Measurements from ENCODE around the gene CPLX1.

The CPLX1 gene

DNA sequence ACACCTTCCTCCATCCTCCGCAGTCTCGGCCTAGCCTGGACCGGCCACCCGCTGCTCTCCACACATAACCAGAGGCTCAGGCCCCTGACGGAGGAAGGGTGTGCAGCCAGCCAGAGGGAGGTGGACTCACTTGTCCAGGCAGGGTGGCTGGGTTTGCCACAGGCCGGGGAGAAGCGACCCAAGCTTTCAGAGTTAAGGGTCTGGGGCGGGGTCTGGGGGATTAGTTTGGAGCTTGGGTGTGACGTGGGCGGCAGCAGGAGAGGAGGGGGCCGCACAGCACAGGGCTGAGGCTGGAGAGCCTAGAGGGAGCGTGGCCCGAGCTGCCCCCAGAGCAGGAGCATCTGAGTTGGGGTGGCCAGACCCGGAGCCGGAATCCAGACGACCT, 22.4 kb upstream of the CPLX1 start:
- TF ChIP-seq TAF1 (IDR thresholded peaks at IDR 0.05; ENCODE audit: low read depth, low read length) (no peak), POLR2AphosphoS5 (IDR thresholded peaks at IDR 0.05; ENCODE audit: low read depth, low read length) (no peak), POLR2A (IDR thresholded peaks at IDR 0.05; ENCODE audit: low read depth, low read length) (no peak)
- FAIRE-seq (no peak), DNase-seq (ENCODE audit: insufficient read length, low spot score) (no peak)

DNA sequence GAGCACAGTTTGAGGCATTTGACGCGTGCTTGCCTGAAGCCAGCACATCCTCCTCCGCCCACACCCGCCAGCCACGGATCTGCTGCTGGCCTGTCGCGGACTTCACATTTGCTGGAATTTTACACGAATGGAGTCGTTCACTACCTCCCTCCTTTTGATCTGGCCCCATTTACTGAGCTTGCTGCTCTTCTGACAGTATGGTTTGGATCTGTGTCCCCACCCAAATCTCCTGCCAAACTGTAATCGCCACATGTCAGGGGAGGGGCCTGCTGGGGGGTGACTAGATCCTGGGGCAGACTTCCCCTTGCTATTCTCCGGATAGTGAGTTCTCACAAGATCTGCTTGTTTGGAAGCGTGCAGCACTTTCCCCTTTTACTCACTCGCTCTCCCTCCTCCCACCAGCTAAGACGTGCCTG, 19.9 kb upstream of the CPLX1 start:
- TF ChIP-seq POLR2A (IDR thresholded peaks at IDR 0.05; ENCODE audit: low read depth, low read length) (no peak), PAX5 (IDR thresholded peaks at IDR 0.05; ENCODE audit: insufficient read depth, low read length, severe bottlenecking) (no peak), POU2F2 (IDR thresholded peaks at IDR 0.05; ENCODE audit: low read depth, low read length) (no peak), SPI1 (IDR thresholded peaks at IDR 0.05; ENCODE audit: low read depth, low read length) (no peak), POLR2AphosphoS5 (IDR thresholded peaks at IDR 0.05; ENCODE audit: low read depth, low read length) (no peak), TAF1 (IDR thresholded peaks at IDR 0.05; ENCODE audit: low read depth, low read length) (no peak)
- FAIRE-seq = no peak

DNA sequence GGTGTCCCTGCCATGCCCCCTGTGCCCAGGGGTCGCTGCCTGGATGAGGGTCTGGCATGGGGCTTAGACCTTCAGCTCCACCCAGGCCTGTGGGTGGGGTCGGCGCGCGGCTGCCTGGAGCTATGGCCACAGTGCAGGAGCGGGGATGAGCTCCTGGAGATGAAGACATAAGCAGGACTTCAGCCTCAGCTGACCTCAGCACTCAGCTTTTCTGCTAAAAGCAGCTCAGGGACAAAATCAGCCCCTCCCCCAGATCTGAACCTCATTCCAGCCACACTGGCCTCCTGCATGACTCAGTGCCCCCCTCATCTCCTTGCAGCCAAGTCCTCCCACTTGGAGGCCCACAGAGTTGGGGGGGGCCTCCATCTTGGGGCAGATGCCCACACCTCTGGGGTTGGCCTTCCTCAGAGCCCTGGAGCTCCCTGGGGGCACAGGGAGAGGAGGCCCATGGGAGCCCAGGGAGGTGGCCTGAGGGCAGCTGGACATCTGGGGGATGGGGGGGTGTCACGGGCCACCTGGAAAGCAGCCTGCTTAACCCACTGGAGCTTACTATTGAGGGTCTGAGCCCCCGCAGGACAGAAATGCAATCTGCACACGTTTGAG, 19.4 kb upstream of the CPLX1 start:
- FAIRE-seq (no peak), DNase-seq (ENCODE audit: insufficient read length, low spot score) (no peak)
- TF ChIP-seq PAX5 (IDR thresholded peaks at IDR 0.05; ENCODE audit: insufficient read depth, low read length, severe bottlenecking) = no peak
- TF ChIP-seq POLR2A (IDR thresholded peaks at IDR 0.05; ENCODE audit: low read depth, low read length) = no peak
- no peak for TF ChIP-seq TAF1 (IDR thresholded peaks at IDR 0.05; ENCODE audit: low read depth, low read length)
- TF ChIP-seq POU2F2 (IDR thresholded peaks at IDR 0.05; ENCODE audit: low read depth, low read length) = no peak
- TF ChIP-seq SPI1 (IDR thresholded peaks at IDR 0.05; ENCODE audit: low read depth, low read length) = no peak
- TF ChIP-seq POLR2AphosphoS5 (IDR thresholded peaks at IDR 0.05; ENCODE audit: low read depth, low read length) = no peak

More for the DNA sequence above, 19.9 kb upstream of the CPLX1 start:
- DNase-seq (ENCODE audit: insufficient read length, low spot score) = no peak

DNA sequence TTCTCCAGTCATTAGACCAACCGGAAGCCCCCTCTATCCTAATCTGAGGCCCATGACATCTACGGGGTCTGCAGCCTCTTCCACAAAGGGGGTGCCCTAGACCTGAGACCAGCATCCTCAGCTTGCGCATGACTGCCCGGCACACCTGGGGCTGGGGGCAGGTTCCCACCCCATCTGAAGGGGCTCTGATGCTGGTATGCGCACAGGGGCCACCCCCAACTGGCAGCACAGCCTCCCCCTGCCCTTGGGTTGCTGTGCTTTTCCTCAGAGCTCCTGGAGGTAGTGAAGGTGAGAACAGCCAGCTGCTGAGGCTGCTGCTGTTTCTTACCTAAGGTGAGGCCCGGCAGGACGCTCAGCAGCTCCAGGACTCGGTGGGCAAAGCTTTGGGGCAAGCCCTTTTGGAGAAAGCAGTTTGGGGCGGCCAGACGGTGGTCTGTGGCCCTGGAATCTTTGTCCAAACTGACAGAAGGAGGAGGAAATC, 18.9 kb upstream of the CPLX1 start:
- TF ChIP-seq POU2F2 (IDR thresholded peaks at IDR 0.05; ENCODE audit: low read depth, low read length) (no peak), TAF1 (IDR thresholded peaks at IDR 0.05; ENCODE audit: low read depth, low read length) (no peak), SPI1 (IDR thresholded peaks at IDR 0.05; ENCODE audit: low read depth, low read length) (no peak), POLR2A (IDR thresholded peaks at IDR 0.05; ENCODE audit: low read depth, low read length) (no peak), PAX5 (IDR thresholded peaks at IDR 0.05; ENCODE audit: insufficient read depth, low read length, severe bottlenecking) (no peak), POLR2AphosphoS5 (IDR thresholded peaks at IDR 0.05; ENCODE audit: low read depth, low read length) (no peak)
- no peak for FAIRE-seq
- no peak for DNase-seq (ENCODE audit: insufficient read length, low spot score)

DNA sequence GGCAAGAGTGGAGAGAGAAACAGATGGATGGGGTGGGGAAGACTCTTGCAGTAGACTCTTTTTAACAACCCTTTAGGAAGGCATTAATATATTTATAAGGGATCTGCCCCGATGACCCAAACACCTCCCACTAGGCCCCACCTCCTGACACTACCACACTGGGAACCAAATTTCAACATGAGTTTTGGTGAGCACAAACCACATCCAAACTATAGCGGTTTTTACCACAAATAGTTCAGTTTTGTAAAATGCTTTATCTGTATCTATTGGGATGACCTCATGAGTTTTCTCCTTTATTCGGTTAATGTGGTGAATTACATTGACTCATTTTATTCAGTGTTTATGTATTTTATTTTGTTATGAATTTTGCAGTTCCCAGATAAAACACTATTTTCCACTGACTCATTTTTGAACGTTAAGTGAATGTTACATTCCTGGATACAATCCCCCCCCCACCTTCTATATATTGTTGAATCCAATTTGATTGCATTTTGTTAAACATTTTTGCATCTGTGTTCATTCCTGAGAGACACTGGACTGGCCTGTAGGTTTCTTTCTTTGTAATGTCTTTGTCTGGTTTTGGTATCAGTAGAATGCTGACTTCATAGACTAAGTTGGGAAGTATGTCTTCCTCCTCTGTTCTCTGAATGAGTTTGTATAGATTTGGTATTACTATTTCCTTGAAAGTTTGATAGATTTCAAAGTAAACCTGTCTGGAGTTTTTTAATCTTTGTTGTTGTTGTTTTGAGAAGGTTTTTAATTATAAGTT, 13.9 kb upstream of the CPLX1 start:
- no peak for TF ChIP-seq POLR2AphosphoS5 (IDR thresholded peaks at IDR 0.05; ENCODE audit: low read depth, low read length)
- no peak for TF ChIP-seq POLR2A (IDR thresholded peaks at IDR 0.05; ENCODE audit: low read depth, low read length)
- TF ChIP-seq PAX5 (IDR thresholded peaks at IDR 0.05; ENCODE audit: insufficient read depth, low read length, severe bottlenecking) = no peak
- TF ChIP-seq TAF1 (IDR thresholded peaks at IDR 0.05; ENCODE audit: low read depth, low read length) = no peak
- TF ChIP-seq POU2F2 (IDR thresholded peaks at IDR 0.05; ENCODE audit: low read depth, low read length) = no peak
- no peak for TF ChIP-seq SPI1 (IDR thresholded peaks at IDR 0.05; ENCODE audit: low read depth, low read length)
- DNase-seq (ENCODE audit: insufficient read length, low spot score) = no peak
- FAIRE-seq = no peak

DNA sequence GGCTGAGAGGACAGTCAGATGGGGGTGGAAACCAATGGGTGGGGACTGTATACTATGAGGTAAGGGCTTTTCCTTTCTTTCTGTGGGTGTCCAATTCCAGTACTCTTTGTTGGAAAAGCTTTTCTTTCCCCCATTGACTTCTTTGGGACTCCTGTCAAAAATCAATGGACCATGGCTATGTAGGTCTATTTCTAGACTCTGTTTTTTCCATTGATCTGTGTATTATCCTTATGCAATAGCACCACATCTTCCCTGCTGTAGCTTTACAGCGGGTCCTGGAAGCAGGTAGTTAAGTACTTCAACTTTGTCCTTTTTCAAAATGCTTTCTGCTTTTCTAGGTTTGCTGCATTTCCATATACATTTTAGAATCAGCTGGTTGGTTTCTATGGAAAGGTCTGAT, 11.8 kb upstream of the CPLX1 start:
- FAIRE-seq (no peak), DNase-seq (ENCODE audit: insufficient read length, low spot score) (no peak)
- TF ChIP-seq POLR2AphosphoS5 (IDR thresholded peaks at IDR 0.05; ENCODE audit: low read depth, low read length) (no peak), PAX5 (IDR thresholded peaks at IDR 0.05; ENCODE audit: insufficient read depth, low read length, severe bottlenecking) (no peak), SPI1 (IDR thresholded peaks at IDR 0.05; ENCODE audit: low read depth, low read length) (no peak), TAF1 (IDR thresholded peaks at IDR 0.05; ENCODE audit: low read depth, low read length) (no peak), POLR2A (IDR thresholded peaks at IDR 0.05; ENCODE audit: low read depth, low read length) (no peak), POU2F2 (IDR thresholded peaks at IDR 0.05; ENCODE audit: low read depth, low read length) (no peak)

DNA sequence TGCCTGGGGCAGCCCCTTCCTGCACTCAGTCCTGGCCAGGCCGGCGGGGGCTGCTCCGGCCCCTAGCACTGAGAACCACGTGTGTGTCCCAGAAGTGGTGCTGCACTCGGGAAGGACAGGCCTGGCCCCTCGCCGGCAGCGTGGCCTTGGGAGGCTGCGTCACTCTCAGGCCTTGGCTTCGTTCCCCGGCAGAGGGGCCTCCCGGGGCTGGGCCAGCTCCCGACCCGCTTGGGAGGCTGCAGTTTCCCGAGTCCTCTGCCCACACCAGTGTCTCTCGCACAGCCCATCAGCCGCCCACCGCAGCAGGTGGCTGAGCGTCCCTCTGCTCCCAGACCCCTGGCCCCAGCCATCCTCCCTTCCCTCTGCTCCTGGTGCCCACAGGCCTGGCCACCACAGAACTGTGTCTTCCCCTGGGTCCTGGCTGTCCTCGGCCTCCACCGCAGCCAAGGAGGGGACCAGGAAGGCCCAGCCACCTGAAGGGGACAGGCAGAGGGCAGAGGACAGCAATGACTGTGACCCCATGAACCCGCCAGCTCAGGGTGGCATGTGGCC, 10.9 kb upstream of the CPLX1 start:
- TF ChIP-seq POLR2A (IDR thresholded peaks at IDR 0.05; ENCODE audit: low read depth, low read length) = no peak
- DNase-seq (ENCODE audit: insufficient read length, low spot score) = no peak
- FAIRE-seq = no peak

DNA sequence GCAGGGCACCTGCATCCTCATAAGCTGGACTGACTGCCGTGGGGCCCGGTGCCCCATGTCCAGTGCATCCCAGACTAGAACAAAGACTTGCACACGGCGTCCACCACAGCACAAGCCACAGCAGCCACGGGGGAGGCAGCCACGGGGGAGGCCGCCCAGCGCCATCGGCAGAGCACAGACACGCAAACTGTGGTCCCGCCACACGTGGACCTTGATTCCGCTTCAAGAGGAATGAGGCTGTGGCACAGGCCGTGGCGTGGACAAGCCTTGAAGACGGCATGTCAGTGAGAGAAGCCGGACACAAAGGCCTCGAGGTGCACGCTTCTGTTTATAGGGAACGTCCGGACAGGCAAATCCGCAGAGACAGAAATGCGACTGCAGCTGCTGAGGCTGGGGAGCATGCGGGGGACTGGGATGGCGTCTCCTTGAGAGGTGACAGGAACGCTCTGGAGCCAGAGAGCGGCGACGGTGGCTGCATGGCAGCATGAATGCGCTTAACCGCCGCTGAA, 10.1 kb upstream of the CPLX1 start:
- DNase-seq (ENCODE audit: insufficient read length, low spot score) (no peak), FAIRE-seq (no peak)
- TF ChIP-seq POU2F2 (IDR thresholded peaks at IDR 0.05; ENCODE audit: low read depth, low read length) = no peak
- TF ChIP-seq TAF1 (IDR thresholded peaks at IDR 0.05; ENCODE audit: low read depth, low read length) = no peak
- TF ChIP-seq POLR2AphosphoS5 (IDR thresholded peaks at IDR 0.05; ENCODE audit: low read depth, low read length) = no peak
- no peak for TF ChIP-seq SPI1 (IDR thresholded peaks at IDR 0.05; ENCODE audit: low read depth, low read length)
- TF ChIP-seq PAX5 (IDR thresholded peaks at IDR 0.05; ENCODE audit: insufficient read depth, low read length, severe bottlenecking) = no peak
- TF ChIP-seq POLR2A (IDR thresholded peaks at IDR 0.05; ENCODE audit: low read depth, low read length) = 0 out of 2 replicates have a peak, but pooled peaks have one; percentile 18

DNA sequence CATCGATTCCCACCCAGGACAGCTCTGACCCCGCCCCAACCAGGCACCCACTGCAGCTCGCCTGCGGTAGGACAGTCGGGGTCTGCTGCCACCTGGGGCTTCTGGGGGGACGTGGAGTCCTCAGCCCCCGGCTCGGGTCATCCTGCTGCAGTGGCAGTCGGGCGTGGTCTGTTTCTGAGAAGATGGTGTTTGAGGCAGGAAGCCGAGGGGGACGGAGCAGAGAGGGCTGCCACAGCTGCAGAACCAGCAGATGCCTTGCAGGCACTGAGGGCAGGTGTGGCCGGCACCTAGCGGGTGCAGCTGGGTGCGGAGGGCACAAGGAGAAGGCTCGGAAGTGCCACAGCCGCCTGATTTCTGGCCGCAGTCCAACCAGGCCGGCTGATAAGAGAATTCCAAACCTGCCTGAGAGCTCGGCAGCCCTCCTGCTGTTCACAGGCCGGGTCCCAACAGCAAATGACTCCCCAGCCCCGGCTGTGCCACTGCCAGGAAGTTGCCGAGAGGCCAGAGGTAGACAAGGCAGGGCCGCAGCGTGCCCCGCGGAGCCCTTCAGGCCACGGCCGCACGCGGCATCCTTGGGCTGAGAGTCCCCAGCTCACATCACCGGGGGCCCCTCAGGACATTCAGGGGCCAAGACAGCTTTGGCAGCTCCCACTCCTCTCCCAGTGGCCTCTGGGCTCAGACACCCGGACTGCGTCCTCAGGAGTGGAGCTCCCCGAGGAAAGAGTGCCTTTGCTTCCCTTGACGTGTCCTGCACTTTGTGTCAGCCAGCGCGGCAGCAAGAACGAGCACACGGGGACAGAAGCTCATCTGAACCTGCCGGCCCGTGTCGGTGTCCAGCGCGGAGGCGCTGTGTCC, 9.4 kb upstream of the CPLX1 start:
- DNase-seq (ENCODE audit: insufficient read length, low spot score) (no peak), FAIRE-seq (no peak)
- TF ChIP-seq POLR2A (IDR thresholded peaks at IDR 0.05; ENCODE audit: low read depth, low read length) = no peak
- TF ChIP-seq SPI1 (IDR thresholded peaks at IDR 0.05; ENCODE audit: low read depth, low read length) = no peak
- TF ChIP-seq POLR2AphosphoS5 (IDR thresholded peaks at IDR 0.05; ENCODE audit: low read depth, low read length) = no peak
- TF ChIP-seq POU2F2 (IDR thresholded peaks at IDR 0.05; ENCODE audit: low read depth, low read length) = no peak
- no peak for TF ChIP-seq TAF1 (IDR thresholded peaks at IDR 0.05; ENCODE audit: low read depth, low read length)
- TF ChIP-seq PAX5 (IDR thresholded peaks at IDR 0.05; ENCODE audit: insufficient read depth, low read length, severe bottlenecking) = no peak

Measured in GM12891 (cell line).